HepG2 (cell line): Measurements from ENCODE around the gene SLC24A4. TPM values are rescaled to one million over a fixed set of nuclear protein-coding genes. Genes with fewer than 3 reads are reported as not detected.

Experiments used
- ATAC-seq: fragments of 200-7000 bp; cut with Tn5 transposase; 3 replicates; pipeline ENCODE4 v1.9.1; 2020; ENCODE audit warnings: mild to moderate bottlenecking, moderate library complexity
- BruUV-seq: library from RNA; stranded (reverse); fragments of 400-500 nt; replicated peaks from 2 replicates; lab custom pipeline; 2021; lab: Mats Ljungman, UMichigan
- CTCF ChIA-PET: fragments of 300-600 bp; formaldehyde crosslinking; extraction: SDS; loops from one replicate; lab custom pipeline; 2021; ENCODE audit warnings: low total read pairs, inconsistent platforms, low intra/inter-chr PET ratio; lab: Yijun Ruan, JAX
- POLR2A ChIA-PET: fragments of 350-600 bp; sonication (Branson Sonifier 250); formaldehyde crosslinking; loops from one replicate; lab custom pipeline; 2020; ENCODE audit warnings: antibody characterized with exemption, inconsistent platforms; lab: Yijun Ruan, JAX
- DNase-seq: peaks from one replicate; pipeline ENCODE4 v3.0.0-alpha.2; 2015; ENCODE audit warnings: low spot score
- FAIRE-seq: peaks from 3 replicates; lab custom pipeline; 2011; peaks lifted over from hg19 to GRCh38; lab: Jason Lieb, UNC
- H2AFZ ChIP-seq: one replicate; pipeline ENCODE4 v1.6.1; 2011; ENCODE audit warnings: low read length, inconsistent platforms
- H3K27ac ChIP-seq: fragments of 300-600 bp; 3 replicates; pipeline ENCODE4 v1.8.0; 2011; ENCODE audit warnings: mixed run types, mild to moderate bottlenecking, mixed read lengths, low read length, inconsistent platforms; ENCODE audit not compliant: insufficient read depth; ENCODE audit errors: extremely low read length
- H3K27me3 ChIP-seq, 2 experiments: fragments of 200-600 bp in 1 of 2; 2 replicates in 1 of 2; 3 replicates in 1 of 2; pipeline versions ENCODE4 v1.6.0 to v1.8.0; 2011; ENCODE audit warnings: low read length in 2 of 2, mild to moderate bottlenecking in 2 of 2, moderate library complexity in 2 of 2, inconsistent platforms in 1 of 2; ENCODE audit not compliant: insufficient read depth in 2 of 2, control insufficient read depth in 1 of 2
- H3K36me3 ChIP-seq, 2 experiments: fragments of 200-600 bp in 1 of 2; replicated peaks in 1 of 2; 2 replicates in 1 of 2; 3 replicates in 1 of 2; pipeline versions ENCODE4 v1.5.1 to v1.8.0; 2011; ENCODE audit warnings: low read length in 2 of 2, inconsistent platforms in 1 of 2; ENCODE audit not compliant: insufficient read depth in 2 of 2, control insufficient read depth in 1 of 2
- H3K4me1 ChIP-seq: 2 replicates; pipeline ENCODE4 v1.5.1; 2012; ENCODE audit warnings: low read length, inconsistent platforms; ENCODE audit not compliant: insufficient read depth
- H3K4me2 ChIP-seq: 2 replicates; pipeline ENCODE4 v1.6.0; 2011; ENCODE audit warnings: low read depth, low read length, inconsistent platforms
- H3K4me3 ChIP-seq, 3 experiments: fragments of 200-600 bp in 1 of 3; sonication (generic), shearing (Covaris generic) in 1 of 3; replicated peaks in 1 of 3; 2 replicates each; pipeline ENCODE4 v1.5.1; 2011 to 2016; ENCODE audit warnings: low read length in 3 of 3, inconsistent platforms in 2 of 3, low read depth in 2 of 3, mild to moderate bottlenecking in 2 of 3, control low read depth in 1 of 3, mixed read lengths in 1 of 3; ENCODE audit not compliant: insufficient read depth in 1 of 3
- H3K79me2 ChIP-seq: one replicate; pipeline ENCODE4 v1.6.1; 2011; ENCODE audit warnings: low read length, inconsistent platforms; ENCODE audit not compliant: insufficient read depth
- H3K9ac ChIP-seq: 2 replicates; pipeline ENCODE4 v1.6.0; 2011; ENCODE audit warnings: mild to moderate bottlenecking, low read depth, low read length, inconsistent platforms; ENCODE audit not compliant: insufficient read depth
- H3K9me3 ChIP-seq: 2 replicates; pipeline ENCODE4 v1.5.1; 2012; ENCODE audit warnings: mild to moderate bottlenecking, low read length
- H4K20me1 ChIP-seq: 2 replicates; pipeline ENCODE4 v1.6.0; 2011; ENCODE audit warnings: inconsistent platforms, mild to moderate bottlenecking, low read length, moderate library complexity; ENCODE audit not compliant: insufficient read depth
- RARG ChIP-seq: sonication (generic); formaldehyde crosslinking; IDR thresholded peaks from 2 replicates; pipeline ENCODE4 v1.4.0; 2020; ENCODE audit warnings: low read depth, mild to moderate bottlenecking, missing genetic modification reagents
- ZNF550 ChIP-seq: sonication (generic); formaldehyde crosslinking; IDR thresholded peaks from 2 replicates; pipeline ENCODE4 v1.4.0; 2020; ENCODE audit warnings: mild to moderate bottlenecking, missing genetic modification reagents, borderline replicate concordance
- WGBS: methylation state at CpG from one replicate; pipeline ENCODE4 v1.1.6; 2017; ENCODE audit warnings: low lambda C conversion rate; 5-methylcytosine and 5-hydroxymethylcytosine counted together
- in situ Hi-C: cut with HindIII; loops from 2 replicates; pipeline ENCODE4 v1.10.0; 2017; ENCODE audit warnings: low pct_unique_long_range_greater_than_20kb; ENCODE audit not compliant: extremely low pct_ligation_motif_present
- intact Hi-C: fragments of 100-400 bp; cut with micrococcal nuclease; formaldehyde crosslinking; loops from one replicate; pipeline ENCODE4 v1.10.0; 2022; ENCODE audit not compliant: unreplicated experiment
- polyA plus RNA-seq, 8 experiments: library from polyadenylated mRNA; depleted of rRNA in 3 of 8; stranded (reverse) in 7 of 8; unstranded in 1 of 8; fragments of >200 nt; fragmentation: Illumina TruSeq in 4 of 8; extraction: Trizol in 4 of 8; gene quantifications; 2 replicates each; pipeline versions ENCODE4 v1.2.1 to v1.2.3, GENCODE V29; 2011 to 2016; ENCODE audit warnings: low read depth in 4 of 8, missing spikeins in 1 of 8, mixed read lengths in 1 of 8; ENCODE audit not compliant: insufficient read depth in 1 of 8
- total RNA-seq, 5 experiments: library from RNA; depleted of rRNA; stranded (reverse); fragments of >200 nt; fragmentation: Illumina TruSeq; extraction: Trizol; gene quantifications; 2 replicates each; pipeline ENCODE4 v1.2.3, GENCODE V29; 2016; ENCODE audit warnings: low read depth in 1 of 5
- TF ChIP-seq, protein P1 (sequence below): sonication (generic); formaldehyde crosslinking; conservative IDR thresholded peaks from 2 replicates; pipeline ENCODE4 v1.8.1; 2023; ENCODE audit warnings: missing genetic modification reagents
- TF ChIP-seq, protein P2 (sequence below): sonication (generic); formaldehyde crosslinking; IDR thresholded peaks from 2 replicates; pipeline ENCODE4 v1.4.0; 2020; ENCODE audit warnings: low read depth, mild to moderate bottlenecking, missing genetic modification reagents

Gene SLC24A4
- total and polyA plus RNA-seq, 2 of the 13 experiments (the other 11 are each of a cell fraction or from before 2014, with no cell fraction given) = not detected

DNA sequence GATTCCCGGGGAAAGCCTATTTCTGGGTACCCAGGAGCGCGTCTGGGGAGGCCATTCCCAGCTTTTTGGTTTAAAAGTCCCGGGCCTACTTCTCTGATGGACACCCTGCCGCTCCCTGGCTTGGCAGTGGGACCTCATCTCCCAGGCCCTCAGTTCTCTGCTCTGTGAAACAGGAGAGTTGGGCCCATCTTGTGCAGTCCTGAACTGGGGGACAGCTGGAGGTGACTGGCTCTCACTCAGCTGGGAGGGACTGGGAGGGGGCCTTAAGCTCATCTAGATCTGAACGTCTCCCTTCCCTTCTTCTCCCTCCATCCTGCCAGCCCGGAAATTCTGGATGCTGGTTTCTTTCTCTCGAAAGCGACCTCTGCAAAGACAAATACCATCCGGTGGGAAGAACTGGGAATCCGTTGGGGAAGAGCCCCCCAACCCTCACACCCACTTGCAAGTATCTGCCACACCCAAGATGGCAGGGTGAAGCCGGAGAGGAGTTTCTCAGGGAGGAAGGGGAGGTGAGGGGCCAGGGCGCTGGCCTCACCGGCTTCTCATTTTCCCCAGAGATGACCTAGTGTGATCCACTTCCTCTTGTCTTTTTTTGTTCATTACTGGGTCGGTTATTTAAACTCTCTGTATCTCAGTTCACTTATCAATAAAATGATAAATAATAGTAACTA lies 192.0 kb downstream of the SLC24A4 start:
- intact Hi-C loops = loop anchor here (5.0 kb wide), 1 partner anchor 43 kb away; no protein-coding TSS in a partner anchor
- peaks cover 21% of the 10 kb centered on the region for H3K79me2 ChIP-seq
- H4K20me1 ChIP-seq = no peaks in the 10 kb centered on the region
- peak overlapping the region; percentile 92 for H3K4me2 ChIP-seq
- no peaks in the 10 kb centered on the region; a peak in 1 of 5 replicates for H3K36me3 ChIP-seq
- no peak overlapping the region for H2AFZ ChIP-seq
- CTCF ChIA-PET = no interaction called here
- H3K4me3 ChIP-seq = peak overlapping the region; percentile 74 to 87 (median 82)
- H3K9me3 ChIP-seq = no peaks in the 10 kb centered on the region
- peak overlapping the region; percentile 79 for H3K27ac ChIP-seq
- no TSS peak for BruUV-seq
- TF ChIP-seq, protein P1, sequence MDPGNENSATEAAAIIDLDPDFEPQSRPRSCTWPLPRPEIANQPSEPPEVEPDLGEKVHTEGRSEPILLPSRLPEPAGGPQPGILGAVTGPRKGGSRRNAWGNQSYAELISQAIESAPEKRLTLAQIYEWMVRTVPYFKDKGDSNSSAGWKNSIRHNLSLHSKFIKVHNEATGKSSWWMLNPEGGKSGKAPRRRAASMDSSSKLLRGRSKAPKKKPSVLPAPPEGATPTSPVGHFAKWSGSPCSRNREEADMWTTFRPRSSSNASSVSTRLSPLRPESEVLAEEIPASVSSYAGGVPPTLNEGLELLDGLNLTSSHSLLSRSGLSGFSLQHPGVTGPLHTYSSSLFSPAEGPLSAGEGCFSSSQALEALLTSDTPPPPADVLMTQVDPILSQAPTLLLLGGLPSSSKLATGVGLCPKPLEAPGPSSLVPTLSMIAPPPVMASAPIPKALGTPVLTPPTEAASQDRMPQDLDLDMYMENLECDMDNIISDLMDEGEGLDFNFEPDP (CRISPR knock-in tag) = 0 out of 2 replicates have a peak, but pooled peaks have one; percentile 54
- TF ChIP-seq, protein P2, sequence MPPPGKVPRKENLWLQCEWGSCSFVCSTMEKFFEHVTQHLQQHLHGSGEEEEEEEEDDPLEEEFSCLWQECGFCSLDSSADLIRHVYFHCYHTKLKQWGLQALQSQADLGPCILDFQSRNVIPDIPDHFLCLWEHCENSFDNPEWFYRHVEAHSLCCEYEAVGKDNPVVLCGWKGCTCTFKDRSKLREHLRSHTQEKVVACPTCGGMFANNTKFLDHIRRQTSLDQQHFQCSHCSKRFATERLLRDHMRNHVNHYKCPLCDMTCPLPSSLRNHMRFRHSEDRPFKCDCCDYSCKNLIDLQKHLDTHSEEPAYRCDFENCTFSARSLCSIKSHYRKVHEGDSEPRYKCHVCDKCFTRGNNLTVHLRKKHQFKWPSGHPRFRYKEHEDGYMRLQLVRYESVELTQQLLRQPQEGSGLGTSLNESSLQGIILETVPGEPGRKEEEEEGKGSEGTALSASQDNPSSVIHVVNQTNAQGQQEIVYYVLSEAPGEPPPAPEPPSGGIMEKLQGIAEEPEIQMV (CRISPR knock-in tag) = no peak
- TF ChIP-seq ZNF550 (CRISPR knock-in tag) (no peak), RARG (CRISPR knock-in tag) (0 out of 2 replicates have a peak, but pooled peaks have one; percentile 4)
- TF ChIP-seq, all 625 proteins: peak for 2
- 72% methylated on average over 10 of the region's 15 CpGs for WGBS
- in situ Hi-C loops = no loop called here
- no peak for FAIRE-seq
- H3K27me3 ChIP-seq = no peaks in the 10 kb centered on the region; a peak in 1 of 5 replicates
- H3K9ac ChIP-seq = peak overlapping the region; percentile 95
- no peak for DNase-seq
- peak; percentile 8 for ATAC-seq
- POLR2A ChIA-PET = no interaction called here
- peaks cover 41% of the 10 kb centered on the region for H3K4me1 ChIP-seq
